Rectal smooth muscle tissue (tissue), 1 donor: ENCODE data around the gene PPP1CA.

Experiments used
- H3K27ac ChIP-seq: one replicate; pipeline ENCODE4 v1.7.0; 2013; ENCODE audit warnings: low read depth, low read length, inconsistent platforms
- H3K27me3 ChIP-seq: one replicate; pipeline ENCODE4 v1.7.0; 2013; ENCODE audit warnings: low read length; ENCODE audit not compliant: control insufficient read depth, insufficient read depth
- H3K36me3 ChIP-seq: one replicate; pipeline ENCODE4 v1.7.0; 2013; ENCODE audit warnings: low read length; ENCODE audit not compliant: control insufficient read depth, insufficient read depth
- H3K4me1 ChIP-seq: one replicate; pipeline ENCODE4 v1.7.0; 2013; ENCODE audit warnings: low read length; ENCODE audit not compliant: control insufficient read depth, insufficient read depth
- H3K4me3 ChIP-seq: one replicate; pipeline ENCODE4 v1.7.0; 2013; ENCODE audit warnings: low read length
- H3K9ac ChIP-seq: one replicate; pipeline ENCODE4 v1.7.0; 2013; ENCODE audit warnings: low read length

The PPP1CA gene

GRCh38 chr11:67401495-67402191 lies at the start of gene PPP1CA:
Gene PPP1CA (minus strand): TSS chr11:67401858. CDS start chr11:67401782, 76 bp downstream.
- H3K4me1 ChIP-seq: peaks cover 13% of the 10 kb centered on the region

GRCh38 chr11:67450796-67451657 lies 49.4 kb upstream of the PPP1CA start:
- Histone ChIP-seq H3K27me3 (no peaks in the 10 kb centered on the region), H3K36me3 (no peaks in the 10 kb centered on the region), H3K9ac (no peak overlapping the region), H3K27ac (no peak overlapping the region), H3K4me3 (no peak overlapping the region), H3K4me1 (no peaks in the 10 kb centered on the region)

More at GRCh38 chr11:67401495-67402191, at the start of gene PPP1CA:
- H3K36me3 ChIP-seq: peaks cover 20% of the 10 kb centered on the region
- H3K4me3 ChIP-seq: peak within 1 kb of the TSS; percentile 87
- H3K27me3 ChIP-seq: no peaks in the 10 kb centered on the region
- peak within 1 kb of the TSS; percentile 91 for H3K27ac ChIP-seq
- peak within 1 kb of the TSS; percentile 82 for H3K9ac ChIP-seq

GRCh38 chr11:67449116-67449844 lies 47.6 kb upstream of the PPP1CA start:
- Histone ChIP-seq H3K36me3 (no peaks in the 10 kb centered on the region), H3K27me3 (no peaks in the 10 kb centered on the region), H3K4me1 (no peaks in the 10 kb centered on the region), H3K9ac (no peak overlapping the region), H3K27ac (no peak overlapping the region), H3K4me3 (no peak overlapping the region)

GRCh38 chr11:67448220-67448609 lies 46.6 kb upstream of the PPP1CA start:
- H3K4me1 ChIP-seq: no peaks in the 10 kb centered on the region
- H3K27ac ChIP-seq: no peak overlapping the region
- no peaks in the 10 kb centered on the region for H3K36me3 ChIP-seq
- H3K9ac ChIP-seq: no peak overlapping the region
- H3K4me3 ChIP-seq: no peak overlapping the region
- no peaks in the 10 kb centered on the region for H3K27me3 ChIP-seq

- no peaks in the 10 kb centered on the region for H3K27me3 ChIP-seq
- no peaks in the 10 kb centered on the region for H3K36me3 ChIP-seq
- no peak overlapping the region for H3K27ac ChIP-seq
- H3K9ac ChIP-seq: no peak overlapping the region
- H3K4me3 ChIP-seq: no peak overlapping the region
- no peaks in the 10 kb centered on the region for H3K4me1 ChIP-seq
Measured at GRCh38 chr11:67445515-67445914, 43.9 kb upstream of the PPP1CA start.

GRCh38 chr11:67442504-67443404 lies 41.1 kb upstream of the PPP1CA start:
- no peaks in the 10 kb centered on the region for H3K4me1 ChIP-seq
- H3K9ac ChIP-seq: peak overlapping the region; percentile 45
- H3K27ac ChIP-seq: peak overlapping the region; percentile 88
- peaks cover under 1% of the 10 kb centered on the region for H3K36me3 ChIP-seq
- H3K27me3 ChIP-seq: no peaks in the 10 kb centered on the region
- H3K4me3 ChIP-seq: peak overlapping the region; percentile 73

GRCh38 chr11:67441731-67442351 lies 40.2 kb upstream of the PPP1CA start:
- H3K27ac ChIP-seq: no peak overlapping the region
- peaks cover 3% of the 10 kb centered on the region for H3K36me3 ChIP-seq
- H3K9ac ChIP-seq: no peak overlapping the region
- no peaks in the 10 kb centered on the region for H3K27me3 ChIP-seq
- no peaks in the 10 kb centered on the region for H3K4me1 ChIP-seq
- H3K4me3 ChIP-seq: peak overlapping the region; percentile 73

- H3K4me3 ChIP-seq: no peak overlapping the region
- no peak overlapping the region for H3K27ac ChIP-seq
- H3K4me1 ChIP-seq: no peaks in the 10 kb centered on the region
- peaks cover 3% of the 10 kb centered on the region for H3K36me3 ChIP-seq
- H3K9ac ChIP-seq: no peak overlapping the region
- no peaks in the 10 kb centered on the region for H3K27me3 ChIP-seq
Measured at GRCh38 chr11:67441098-67441563, 39.5 kb upstream of the PPP1CA start.

- peaks cover 6% of the 10 kb centered on the region for H3K36me3 ChIP-seq
- no peak overlapping the region for H3K9ac ChIP-seq
- no peak overlapping the region for H3K27ac ChIP-seq
- no peak overlapping the region for H3K4me3 ChIP-seq
- H3K27me3 ChIP-seq: no peaks in the 10 kb centered on the region
- no peaks in the 10 kb centered on the region for H3K4me1 ChIP-seq
Measured at GRCh38 chr11:67440229-67441097, 38.8 kb upstream of the PPP1CA start.

- no peak overlapping the region for H3K9ac ChIP-seq
- H3K36me3 ChIP-seq: peaks cover 9% of the 10 kb centered on the region
- no peak overlapping the region for H3K4me3 ChIP-seq
- H3K27ac ChIP-seq: peak overlapping the region; percentile 11
- H3K4me1 ChIP-seq: no peaks in the 10 kb centered on the region
- H3K27me3 ChIP-seq: no peaks in the 10 kb centered on the region
Measured at GRCh38 chr11:67439321-67440228, 37.9 kb upstream of the PPP1CA start.
